Astrocyte (in vitro differentiated cells and primary cell): Measurements from ENCODE around the gene NRG2. TPM values are rescaled to one million over a fixed set of nuclear protein-coding genes. Genes with fewer than 3 reads are reported as not detected.

Experiments
- DNase-seq: peaks from one replicate; pipeline ENCODE4 v3.0.0-alpha.2; 2010; ENCODE audit warnings: low read depth
- FAIRE-seq: peaks from 2 replicates; lab custom pipeline; 2011; peaks lifted over from hg19 to GRCh38; lab: Jason Lieb, UNC
- H2AFZ ChIP-seq: 2 replicates; pipeline ENCODE4 v1.6.0; 2012; ENCODE audit warnings: low read depth, low read length, inconsistent platforms
- H3K27ac ChIP-seq: 2 replicates; pipeline ENCODE4 v1.5.1; 2011; ENCODE audit warnings: low read depth, low read length, inconsistent platforms
- H3K27me3 ChIP-seq: 2 replicates; pipeline ENCODE4 v1.6.0; 2011; ENCODE audit warnings: low read length, inconsistent platforms; ENCODE audit not compliant: insufficient read depth
- H3K36me3 ChIP-seq: 2 replicates; pipeline ENCODE4 v1.5.1; 2011; ENCODE audit warnings: low read length, inconsistent platforms; ENCODE audit not compliant: insufficient read depth
- H3K4me1 ChIP-seq: 2 replicates; pipeline ENCODE4 v1.5.1; 2011; ENCODE audit warnings: low read length, inconsistent platforms; ENCODE audit not compliant: insufficient read depth
- H3K4me2 ChIP-seq: 2 replicates; pipeline ENCODE4 v1.6.0; 2012; ENCODE audit warnings: low read length, inconsistent platforms
- H3K4me3 ChIP-seq: 2 replicates; pipeline ENCODE4 v1.5.1; 2011; ENCODE audit warnings: low read depth, mild to moderate bottlenecking, low read length, inconsistent platforms; ENCODE audit not compliant: insufficient read depth
- H3K79me2 ChIP-seq: 2 replicates; pipeline ENCODE4 v1.6.0; 2012; ENCODE audit warnings: mild to moderate bottlenecking, low read length, inconsistent platforms; ENCODE audit not compliant: insufficient read depth
- H3K9ac ChIP-seq: 2 replicates; pipeline ENCODE4 v1.6.0; 2012; ENCODE audit warnings: mild to moderate bottlenecking, low read length, inconsistent platforms
- H3K9me3 ChIP-seq: 2 replicates; pipeline ENCODE4 v1.5.1; 2012; ENCODE audit warnings: low read depth, mild to moderate bottlenecking, low read length, inconsistent platforms; ENCODE audit not compliant: insufficient read depth
- H4K20me1 ChIP-seq: 2 replicates; pipeline ENCODE4 v1.6.0; 2012; ENCODE audit warnings: low read length, inconsistent platforms; ENCODE audit not compliant: insufficient read depth
- H3K27ac Mint-ChIP-seq: one replicate; pipeline ENCODE4 v1.8.0; 2021; ENCODE audit warnings: mild to moderate bottlenecking, mixed read lengths; ENCODE audit not compliant: unreplicated experiment
- H3K27me3 Mint-ChIP-seq: one replicate; pipeline ENCODE4 v1.8.0; 2021; ENCODE audit warnings: low read depth, mixed read lengths; ENCODE audit not compliant: unreplicated experiment
- H3K36me3 Mint-ChIP-seq: one replicate; pipeline ENCODE4 v1.8.0; 2021; ENCODE audit warnings: low read depth, mixed read lengths; ENCODE audit not compliant: unreplicated experiment
- H3K4me1 Mint-ChIP-seq: one replicate; pipeline ENCODE4 v1.8.0; 2021; ENCODE audit warnings: low read depth, mixed read lengths; ENCODE audit not compliant: unreplicated experiment
- H3K4me3 Mint-ChIP-seq: one replicate; pipeline ENCODE4 v1.8.0; 2021; ENCODE audit warnings: mild to moderate bottlenecking, moderate library complexity, mixed read lengths; ENCODE audit not compliant: unreplicated experiment
- H3K9me3 Mint-ChIP-seq: one replicate; pipeline ENCODE4 v1.8.0; 2021; ENCODE audit warnings: mild to moderate bottlenecking, mixed read lengths; ENCODE audit not compliant: unreplicated experiment
- EZH2 ChIP-seq: IDR thresholded peaks from 2 replicates; pipeline ENCODE4 v1.6.1; 2012; ENCODE audit warnings: mild to moderate bottlenecking, low read length, inconsistent platforms; ENCODE audit not compliant: insufficient read depth
- total RNA-seq: library from RNA; stranded (reverse); gene quantifications from 2 replicates; pipeline ENCODE4 v1.2.1, GENCODE V29; 2021
- TF ChIP-seq, protein P1 (sequence below): IDR thresholded peaks from 2 replicates; pipeline ENCODE4 v1.5.1; 2011; ENCODE audit warnings: low read depth, mild to moderate bottlenecking, inconsistent platforms, low read length, moderate library complexity; ENCODE audit not compliant: insufficient read depth

The NRG2 gene
- total RNA-seq, 1 donor from 2014 or later = 0.54 TPM

DNA sequence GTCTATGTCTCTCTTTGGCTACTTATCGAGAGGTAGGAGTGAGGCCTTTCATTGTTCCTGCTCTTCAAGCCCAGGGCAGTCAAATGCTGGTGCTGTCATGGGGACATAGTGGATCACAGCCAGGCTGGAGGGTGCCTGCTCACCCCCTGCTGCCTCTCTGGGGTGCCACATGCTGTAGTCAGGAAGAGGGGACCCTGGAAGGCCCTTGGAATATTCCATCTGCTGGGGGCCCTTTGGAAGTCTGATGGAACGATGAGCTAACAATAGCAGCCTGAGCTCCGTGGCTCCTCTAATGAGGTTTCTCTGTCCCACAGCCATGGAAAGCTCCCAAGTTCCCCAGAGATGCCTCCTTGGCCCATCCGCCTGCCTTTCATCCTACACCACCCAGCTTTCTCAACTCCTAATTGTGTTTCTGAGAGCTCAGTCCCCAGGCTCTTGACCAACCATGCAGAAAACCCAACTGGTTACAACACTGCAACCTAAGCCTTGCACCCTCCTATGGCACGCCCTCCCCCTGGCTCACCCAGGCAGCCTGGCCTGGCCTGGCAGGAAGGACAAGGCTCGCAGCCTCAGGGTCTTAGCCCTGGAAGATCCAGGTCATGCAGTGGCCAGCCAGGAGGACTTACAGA lies 91.7 kb downstream of the NRG2 start:
- H3K4me2 ChIP-seq = no peak overlapping the region
- peaks cover 20% of the 10 kb centered on the region for H3K27me3 ChIP-seq
- no peak overlapping the region for H3K9ac ChIP-seq
- no peaks in the 10 kb centered on the region for H3K4me1 ChIP-seq
- H3K79me2 ChIP-seq = no peaks in the 10 kb centered on the region
- FAIRE-seq (no peak), DNase-seq (no peak)
- Mint-ChIP-seq H3K4me1 (no peaks in the 10 kb centered on the region), H3K27me3 (peaks cover 65% of the 10 kb centered on the region), H3K4me3 (no peak overlapping the region), H3K36me3 (peaks cover 1% of the 10 kb centered on the region), H3K27ac (no peak overlapping the region), H3K9me3 (peaks cover 5% of the 10 kb centered on the region)
- H3K9me3 ChIP-seq = no peaks in the 10 kb centered on the region
- no peaks in the 10 kb centered on the region for H4K20me1 ChIP-seq
- TF ChIP-seq EZH2 = no peak
- TF ChIP-seq, protein P1, sequence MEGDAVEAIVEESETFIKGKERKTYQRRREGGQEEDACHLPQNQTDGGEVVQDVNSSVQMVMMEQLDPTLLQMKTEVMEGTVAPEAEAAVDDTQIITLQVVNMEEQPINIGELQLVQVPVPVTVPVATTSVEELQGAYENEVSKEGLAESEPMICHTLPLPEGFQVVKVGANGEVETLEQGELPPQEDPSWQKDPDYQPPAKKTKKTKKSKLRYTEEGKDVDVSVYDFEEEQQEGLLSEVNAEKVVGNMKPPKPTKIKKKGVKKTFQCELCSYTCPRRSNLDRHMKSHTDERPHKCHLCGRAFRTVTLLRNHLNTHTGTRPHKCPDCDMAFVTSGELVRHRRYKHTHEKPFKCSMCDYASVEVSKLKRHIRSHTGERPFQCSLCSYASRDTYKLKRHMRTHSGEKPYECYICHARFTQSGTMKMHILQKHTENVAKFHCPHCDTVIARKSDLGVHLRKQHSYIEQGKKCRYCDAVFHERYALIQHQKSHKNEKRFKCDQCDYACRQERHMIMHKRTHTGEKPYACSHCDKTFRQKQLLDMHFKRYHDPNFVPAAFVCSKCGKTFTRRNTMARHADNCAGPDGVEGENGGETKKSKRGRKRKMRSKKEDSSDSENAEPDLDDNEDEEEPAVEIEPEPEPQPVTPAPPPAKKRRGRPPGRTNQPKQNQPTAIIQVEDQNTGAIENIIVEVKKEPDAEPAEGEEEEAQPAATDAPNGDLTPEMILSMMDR = no peak
- H3K36me3 ChIP-seq = no peaks in the 10 kb centered on the region
- H3K4me3 ChIP-seq = no peak overlapping the region
- no peak overlapping the region for H2AFZ ChIP-seq
- no peak overlapping the region for H3K27ac ChIP-seq

DNA sequence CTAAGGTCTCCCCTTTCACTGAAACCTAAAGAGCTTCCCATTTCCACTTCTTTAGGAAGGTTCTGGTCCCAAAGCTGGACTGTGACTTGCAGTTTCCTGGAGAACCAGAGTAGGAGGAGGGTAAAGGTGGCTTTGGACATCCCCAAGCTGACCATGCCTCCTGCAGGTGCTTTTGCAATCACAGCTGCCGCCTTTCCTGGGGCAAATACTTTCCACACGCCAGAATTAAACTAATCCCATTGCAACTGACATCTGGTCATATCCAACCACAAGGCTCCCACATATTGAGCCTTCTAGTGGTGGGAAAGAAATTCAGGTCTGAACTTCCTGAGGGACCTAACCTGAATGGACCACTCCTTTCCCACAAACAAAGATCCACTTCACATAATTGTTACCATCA lies 92.7 kb downstream of the NRG2 start:
- no peak overlapping the region for H3K27ac ChIP-seq
- H3K9me3 ChIP-seq = no peaks in the 10 kb centered on the region
- no peak for DNase-seq
- TF ChIP-seq, protein P1 = no peak
- no peak for TF ChIP-seq EZH2
- no peaks in the 10 kb centered on the region for H3K36me3 ChIP-seq
- no peak overlapping the region for H3K9ac ChIP-seq
- no peak overlapping the region for H3K4me2 ChIP-seq
- H3K36me3 Mint-ChIP-seq = peaks cover 1% of the 10 kb centered on the region
- H3K4me3 Mint-ChIP-seq = no peak overlapping the region
- H3K27me3 Mint-ChIP-seq = peaks cover 63% of the 10 kb centered on the region
- no peak for FAIRE-seq
- H3K4me1 Mint-ChIP-seq = no peaks in the 10 kb centered on the region
- H3K4me1 ChIP-seq = no peaks in the 10 kb centered on the region
- peaks cover 5% of the 10 kb centered on the region for H3K9me3 Mint-ChIP-seq
- peaks cover 22% of the 10 kb centered on the region for H3K27me3 ChIP-seq
- no peak overlapping the region for H3K27ac Mint-ChIP-seq
- H2AFZ ChIP-seq = no peak overlapping the region
- H4K20me1 ChIP-seq = no peaks in the 10 kb centered on the region
- H3K79me2 ChIP-seq = no peaks in the 10 kb centered on the region
- no peak overlapping the region for H3K4me3 ChIP-seq

DNA sequence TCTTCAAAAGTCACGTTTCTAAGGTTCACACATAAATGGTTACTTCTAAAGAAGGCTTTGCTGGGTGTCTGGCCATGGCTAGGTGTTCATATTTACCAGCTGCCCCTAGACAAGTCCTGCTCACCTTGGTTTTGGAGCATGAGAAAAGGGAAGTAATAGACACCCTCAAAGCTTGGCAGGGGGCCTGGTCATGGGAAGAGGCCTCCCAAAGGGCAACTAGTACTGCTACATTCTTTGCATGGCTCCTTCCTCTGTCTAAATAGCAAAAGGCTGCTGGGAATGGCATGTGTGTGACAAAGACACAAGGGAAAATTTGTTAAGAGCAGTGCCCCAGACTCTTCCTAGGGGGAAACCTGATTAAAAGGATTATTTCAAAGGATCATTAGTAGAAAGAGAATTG lies 93.4 kb downstream of the NRG2 start:
- Histone ChIP-seq H3K9ac (no peak overlapping the region), H4K20me1 (no peaks in the 10 kb centered on the region), H3K27me3 (peaks cover 15% of the 10 kb centered on the region), H2AFZ (no peak overlapping the region), H3K4me2 (no peak overlapping the region), H3K9me3 (no peaks in the 10 kb centered on the region), H3K4me3 (no peak overlapping the region), H3K27ac (no peak overlapping the region), H3K4me1 (no peaks in the 10 kb centered on the region), H3K79me2 (no peaks in the 10 kb centered on the region), H3K36me3 (no peaks in the 10 kb centered on the region)
- no peaks in the 10 kb centered on the region for H3K4me1 Mint-ChIP-seq
- H3K4me3 Mint-ChIP-seq = no peak overlapping the region
- no peak overlapping the region for H3K27ac Mint-ChIP-seq
- DNase-seq (no peak), FAIRE-seq (no peak)
- peaks cover 2% of the 10 kb centered on the region for H3K9me3 Mint-ChIP-seq
- peaks cover 1% of the 10 kb centered on the region for H3K36me3 Mint-ChIP-seq
- H3K27me3 Mint-ChIP-seq = peaks cover 61% of the 10 kb centered on the region
- TF ChIP-seq, protein P1 = no peak
- TF ChIP-seq EZH2 = no peak
